ENCODE data around the gene IGSF22.

Gene IGSF22

GRCh38 chr11:18743900-18744514 lies 18.0 kb upstream of the IGSF22 start:
- H3K4me3 ChIP-seq (ENCODE audit: low read depth, low read length), result no peak overlapping the region
- no peaks in the 10 kb centered on the region for H3K36me3 ChIP-seq (ENCODE audit: control insufficient read depth, insufficient read depth, low read length)
- no peaks in the 10 kb centered on the region for H3K27me3 ChIP-seq (ENCODE audit: control insufficient read depth, insufficient read depth, low read length)
- H3K4me2 ChIP-seq (ENCODE audit: low read length), result no peak overlapping the region
- H3K27ac ChIP-seq, result no peak overlapping the region
- no peaks in the 10 kb centered on the region for H3K4me1 ChIP-seq
- H3K79me2 ChIP-seq, result no peaks in the 10 kb centered on the region
- no peak overlapping the region for H3K9ac ChIP-seq
- no peak for TF ChIP-seq CTCF (IDR thresholded peaks at IDR 0.05)
- no peaks in the 10 kb centered on the region for H3K9me3 ChIP-seq (ENCODE audit: control insufficient read depth, low read length)
- H2AFZ ChIP-seq, result no peak overlapping the region

- no peaks in the 10 kb centered on the region for H3K9me3 ChIP-seq (ENCODE audit: control insufficient read depth, low read length)
- H3K4me1 ChIP-seq, result no peaks in the 10 kb centered on the region
- H3K27me3 ChIP-seq (ENCODE audit: control insufficient read depth, insufficient read depth, low read length), result no peaks in the 10 kb centered on the region
- no peaks in the 10 kb centered on the region for H3K36me3 ChIP-seq (ENCODE audit: control insufficient read depth, insufficient read depth, low read length)
- no peak overlapping the region for H3K27ac ChIP-seq
- H3K79me2 ChIP-seq, result no peaks in the 10 kb centered on the region
- H3K4me3 ChIP-seq (ENCODE audit: low read depth, low read length), result no peak overlapping the region
- no peak overlapping the region for H3K9ac ChIP-seq
- no peak overlapping the region for H2AFZ ChIP-seq
- TF ChIP-seq CTCF (IDR thresholded peaks at IDR 0.05), result no peak
- no peak overlapping the region for H3K4me2 ChIP-seq (ENCODE audit: low read length)
Observed at GRCh38 chr11:18743365-18743764, 17.4 kb upstream of the IGSF22 start.

- no peaks in the 10 kb centered on the region for H3K36me3 ChIP-seq (ENCODE audit: control insufficient read depth, insufficient read depth, low read length)
- no peak overlapping the region for H3K27ac ChIP-seq
- no peaks in the 10 kb centered on the region for H3K9me3 ChIP-seq (ENCODE audit: control insufficient read depth, low read length)
- no peaks in the 10 kb centered on the region for H3K27me3 ChIP-seq (ENCODE audit: control insufficient read depth, insufficient read depth, low read length)
- H3K4me2 ChIP-seq (ENCODE audit: low read length), result no peak overlapping the region
- no peak for TF ChIP-seq CTCF (IDR thresholded peaks at IDR 0.05)
- H2AFZ ChIP-seq, result no peak overlapping the region
- H3K79me2 ChIP-seq, result no peaks in the 10 kb centered on the region
- no peaks in the 10 kb centered on the region for H3K4me1 ChIP-seq
- H3K4me3 ChIP-seq (ENCODE audit: low read depth, low read length), result no peak overlapping the region
- no peak overlapping the region for H3K9ac ChIP-seq
Observed at GRCh38 chr11:18741783-18742182, 15.8 kb upstream of the IGSF22 start.

- no peaks in the 10 kb centered on the region for H3K9me3 ChIP-seq (ENCODE audit: control insufficient read depth, low read length)
- no peaks in the 10 kb centered on the region for H3K4me1 ChIP-seq
Observed at GRCh38 chr11:18739685-18740084, 13.7 kb upstream of the IGSF22 start.

More at GRCh38 chr11:18739685-18740084, 13.7 kb upstream of the IGSF22 start:
- no peaks in the 10 kb centered on the region for H3K79me2 ChIP-seq
- no peak overlapping the region for H3K9ac ChIP-seq
- H3K4me3 ChIP-seq (ENCODE audit: low read depth, low read length), result no peak overlapping the region
- no peaks in the 10 kb centered on the region for H3K36me3 ChIP-seq (ENCODE audit: control insufficient read depth, insufficient read depth, low read length)
- H3K27me3 ChIP-seq (ENCODE audit: control insufficient read depth, insufficient read depth, low read length), result no peaks in the 10 kb centered on the region
- no peak overlapping the region for H3K4me2 ChIP-seq (ENCODE audit: low read length)
- no peak for TF ChIP-seq CTCF (IDR thresholded peaks at IDR 0.05)
- no peak overlapping the region for H2AFZ ChIP-seq
- no peak overlapping the region for H3K27ac ChIP-seq

Measured in parathyroid adenoma (tissue), 2 donors.